Stomach (tissue), 4 donors: ENCODE measurements around the gene SPATA12.

Experiments
- CTCF ChIP-seq, 7 experiments: fragments of 450-650 bp in 4 of 7; fragments of 200-600 bp in 3 of 7; sonication (generic) in 3 of 7; IDR thresholded peaks; one replicate each; pipeline ENCODE4 v1.5.1; 2016 to 2019; ENCODE audit warnings: antibody characterized with exemption in 7 of 7, control low read depth in 2 of 7, mild to moderate bottlenecking in 1 of 7
- EP300 ChIP-seq: sonication (generic); formaldehyde crosslinking; IDR thresholded peaks from one replicate; pipeline ENCODE4 v1.6.1; 2017; ENCODE audit warnings: antibody characterized with exemption
- POLR2A ChIP-seq, 4 donors: fragments of 450-650 bp; IDR thresholded peaks; one replicate each; pipeline ENCODE4 v1.6.1; 2016; ENCODE audit warnings: antibody characterized with exemption in 4 of 4, control low read depth in 2 of 4, mild to moderate bottlenecking in 1 of 4, moderate library complexity in 1 of 4

GRCh38 chr3:57074135-57074534, 13.7 kb downstream of the SPATA12 start:
- TF ChIP-seq EP300 (no peak), POLR2A (IDR thresholded peaks at IDR 0.05) (no peak), CTCF (IDR thresholded peaks at IDR 0.05) (no peak)
